Testis (tissue), 3 donors: Measurements from ENCODE around the gene STAMBPL1. TPM values are rescaled to one million over a fixed set of nuclear protein-coding genes. Genes with fewer than 3 reads are reported as not detected.

ENCODE experiments used
- DNase-seq: peaks from one replicate; pipeline ENCODE4 v3.0.0-alpha.2; 2019
- H3K27ac ChIP-seq, 2 donors: fragments of 200-600 bp; sonication (generic); one replicate each; pipeline ENCODE4 v1.5.1; 2019
- H3K27me3 ChIP-seq: fragments of 200-600 bp; sonication (generic); one replicate; pipeline ENCODE4 v1.5.1; 2019
- H3K36me3 ChIP-seq: fragments of 200-600 bp; sonication (generic); one replicate; pipeline ENCODE4 v1.5.1; 2017; ENCODE audit warnings: low read depth; ENCODE audit errors: missing control alignments
- H3K4me1 ChIP-seq: fragments of 200-600 bp; sonication (generic); one replicate; pipeline ENCODE4 v1.5.1; 2019
- H3K4me3 ChIP-seq, 2 donors: fragments of 200-600 bp; sonication (generic); one replicate each; pipeline ENCODE4 v1.5.1; 2017 to 2019
- H3K9me3 ChIP-seq: fragments of 200-600 bp; sonication (generic); one replicate; pipeline ENCODE4 v1.5.1; 2017
- CTCF ChIP-seq, 3 experiments: fragments of 450-650 bp in 2 of 3; fragments of 200-600 bp in 1 of 3; sonication (generic) in 1 of 3; IDR thresholded peaks; one replicate each; pipeline ENCODE4 v1.5.1; 2016 to 2019; ENCODE audit warnings: antibody characterized with exemption in 3 of 3, mild to moderate bottlenecking in 2 of 3, moderate library complexity in 1 of 3
- POLR2A ChIP-seq: fragments of 450-650 bp; IDR thresholded peaks from one replicate; pipeline ENCODE4 v1.6.1; 2017; ENCODE audit warnings: antibody characterized with exemption, mild to moderate bottlenecking, moderate library complexity
- WGBS, 2 donors: methylation state at CpG; one replicate each; pipeline ENCODE4 v1.1.5; 2018; 5-methylcytosine and 5-hydroxymethylcytosine counted together
- intact Hi-C: fragments of 100-400 bp; cut with DNase I; formaldehyde crosslinking; loops from one replicate; pipeline ENCODE4 v1.15.1; 2023; ENCODE audit warnings: low total_unique reads
- polyA plus RNA-seq: library from polyadenylated mRNA; stranded (reverse); fragments of 350-450 nt; fragmentation: Illumina TruSeq; extraction: RNeasy Lipid Tissue Mini Kit (QIAGEN cat#74804); gene quantifications from one replicate; pipeline ENCODE4 v1.2.3, GENCODE V29; 2014; ENCODE audit warnings: low read depth, low replicate concordance; ENCODE audit not compliant: insufficient read depth
- total RNA-seq, 2 donors: library from RNA; depleted of rRNA; stranded (reverse); fragments of >200 nt; gene quantifications; one replicate each; pipeline ENCODE4 v1.2.3, GENCODE V29; 2016

The STAMBPL1 gene
- total and polyA plus RNA-seq, 3 donors from 2014 or later: 20.0 to 37.5 (median 32.3) TPM

DNA sequence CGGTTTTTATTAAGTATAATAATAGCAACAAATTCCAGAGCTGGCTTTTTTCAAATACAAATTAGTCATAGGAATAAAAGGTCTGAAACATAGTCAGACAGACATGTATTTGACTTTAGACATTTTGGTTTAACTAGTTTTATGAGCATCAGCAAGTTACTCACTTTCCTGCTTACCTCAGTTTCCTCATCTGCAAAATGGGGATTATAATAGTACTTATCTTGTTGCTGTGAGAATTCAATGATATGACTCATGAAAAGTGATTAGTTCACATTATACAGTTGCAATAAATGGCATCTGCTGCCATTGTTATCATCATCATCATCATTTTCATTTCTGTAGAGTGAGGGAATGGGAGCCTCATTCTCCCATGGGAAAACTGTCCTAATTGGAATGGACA is 39.0 kb downstream of the STAMBPL1 start:
- Histone ChIP-seq H3K36me3 (no peaks in the 10 kb centered on the region), H3K4me1 (no peaks in the 10 kb centered on the region), H3K4me3 (no peak overlapping the region), H3K27ac (no peak overlapping the region), H3K27me3 (no peaks in the 10 kb centered on the region), H3K9me3 (no peaks in the 10 kb centered on the region)
- WGBS, 2 donors: 82 to 92% methylated on average over 1 of the region's 1 CpG
- TF ChIP-seq POLR2A (no peak), CTCF (IDR thresholded peaks at IDR 0.05) (no peak)
- intact Hi-C loops: no loop called here
- DNase-seq: no peak

DNA sequence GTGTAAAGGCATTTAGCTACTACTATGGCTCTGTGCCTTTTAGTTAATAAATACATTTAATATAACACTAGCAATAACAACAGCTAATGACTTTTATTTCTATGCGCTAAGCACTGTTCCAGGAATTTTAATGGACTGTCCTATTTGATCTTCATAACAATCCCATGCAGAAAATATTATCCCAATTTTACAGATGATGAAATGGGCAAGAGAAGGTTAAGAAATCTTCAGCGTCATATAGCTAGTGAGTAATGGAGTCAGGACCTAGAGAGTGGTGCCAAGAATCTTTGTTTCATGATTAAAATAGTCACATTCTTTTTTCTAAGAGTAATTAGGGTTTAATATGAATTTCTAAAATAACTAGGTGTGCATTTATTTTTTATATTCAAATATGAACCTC is 40.2 kb downstream of the STAMBPL1 start:
- no peak overlapping the region for H3K4me3 ChIP-seq
- H3K4me1 ChIP-seq: no peaks in the 10 kb centered on the region
- TF ChIP-seq CTCF (IDR thresholded peaks at IDR 0.05) (no peak), POLR2A (no peak)
- H3K27ac ChIP-seq: no peak overlapping the region
- DNase-seq: no peak
- no peaks in the 10 kb centered on the region for H3K9me3 ChIP-seq
- H3K36me3 ChIP-seq: no peaks in the 10 kb centered on the region
- intact Hi-C loops: no loop called here
- H3K27me3 ChIP-seq: no peaks in the 10 kb centered on the region
- 43 to 46% methylated on average over 2 of the region's 2 CpGs for WGBS, 2 donors

- Histone ChIP-seq H3K4me1 (no peaks in the 10 kb centered on the region), H3K27me3 (no peaks in the 10 kb centered on the region), H3K9me3 (no peaks in the 10 kb centered on the region), H3K36me3 (no peaks in the 10 kb centered on the region), H3K4me3 (no peak overlapping the region), H3K27ac (no peak overlapping the region)
- TF ChIP-seq POLR2A: no peak
- TF ChIP-seq CTCF (IDR thresholded peaks at IDR 0.05): no peak
- intact Hi-C loops: no loop called here
- WGBS, 2 donors: 48 to 67% methylated on average over 3 of the region's 3 CpGs
- no peak for DNase-seq
Measured at GRCh38 chr10:88920986-88921593, 41.0 kb downstream of the STAMBPL1 start.

- intact Hi-C loops: no loop called here
- Histone ChIP-seq H3K4me3 (no peak overlapping the region), H3K27me3 (no peaks in the 10 kb centered on the region), H3K27ac (no peak overlapping the region), H3K9me3 (no peaks in the 10 kb centered on the region), H3K36me3 (no peaks in the 10 kb centered on the region), H3K4me1 (no peaks in the 10 kb centered on the region)
- DNase-seq: no peak
- TF ChIP-seq POLR2A: no peak
- no peak for TF ChIP-seq CTCF (IDR thresholded peaks at IDR 0.05)
- 71 to 80% methylated on average over 2 of the region's 2 CpGs for WGBS, 2 donors
Measured at GRCh38 chr10:88922041-88922440, 42.0 kb downstream of the STAMBPL1 start.

- TF ChIP-seq CTCF (IDR thresholded peaks at IDR 0.05) (no peak), POLR2A (no peak)
- no peak overlapping the region for H3K27ac ChIP-seq
- H3K36me3 ChIP-seq: no peaks in the 10 kb centered on the region
- intact Hi-C loops: no loop called here
- H3K4me3 ChIP-seq: no peak overlapping the region
- H3K4me1 ChIP-seq: no peaks in the 10 kb centered on the region
- H3K9me3 ChIP-seq: no peaks in the 10 kb centered on the region
- DNase-seq: no peak
- H3K27me3 ChIP-seq: no peaks in the 10 kb centered on the region
Measured at GRCh38 chr10:88923520-88923919, 43.5 kb downstream of the STAMBPL1 start.
